GM21786 (cell line): Measurements from ENCODE around the gene YY1.
A peak's percentile ranks its signal among the peaks of the same experiment; 100 is the strongest.
"Not testable (repeated sequence)": the region's sequence is repeated elsewhere in the genome, so short reads cannot be mapped to it uniquely, and the experiment has no call there.

Experiments used
- ATAC-seq: cut with Tn5 transposase; IDR thresholded peaks from one replicate; pipeline ENCODE4 v1.9.1; 2021; ENCODE audit not compliant: unreplicated experiment

The YY1 gene

DNA sequence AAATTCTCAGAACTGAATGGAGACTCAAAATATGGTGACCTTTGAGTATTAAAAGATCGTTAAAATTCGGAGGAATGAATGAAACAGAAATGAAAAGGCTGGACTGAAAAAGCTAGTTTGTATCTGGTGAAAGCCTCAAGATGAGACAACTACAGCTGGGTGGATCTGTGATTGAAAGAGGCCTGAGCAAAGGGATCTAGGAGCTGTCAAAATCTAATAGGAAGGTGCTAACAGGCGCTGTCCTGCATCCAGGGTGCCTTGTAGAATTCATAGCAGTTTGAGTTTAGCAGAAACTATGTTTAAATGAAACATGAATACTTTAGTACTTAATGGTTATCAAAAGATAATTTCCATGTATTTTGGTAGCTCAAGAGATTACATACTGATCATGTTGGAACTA, 2.3 kb downstream of the YY1 start:
- no peak for ATAC-seq

DNA sequence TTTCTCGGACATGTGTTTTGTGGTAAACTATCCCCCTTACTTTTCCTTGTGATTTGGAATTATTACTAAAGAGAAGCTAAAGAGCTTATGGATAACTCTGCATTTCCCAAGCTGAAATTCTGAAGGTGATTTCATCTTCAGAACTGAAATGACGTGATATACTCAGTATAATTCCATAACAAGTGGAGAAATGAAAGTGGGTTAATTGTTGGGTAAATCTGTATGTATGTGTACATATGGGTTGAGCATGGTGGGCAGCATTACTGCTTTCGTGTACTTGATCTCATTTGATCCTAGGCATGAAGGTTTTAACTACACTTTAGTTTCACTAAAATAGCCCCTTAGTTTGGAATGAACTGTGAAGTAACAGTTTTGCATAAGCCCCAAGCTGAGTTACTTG, 4.1 kb downstream of the YY1 start:
- ATAC-seq = no peak

DNA sequence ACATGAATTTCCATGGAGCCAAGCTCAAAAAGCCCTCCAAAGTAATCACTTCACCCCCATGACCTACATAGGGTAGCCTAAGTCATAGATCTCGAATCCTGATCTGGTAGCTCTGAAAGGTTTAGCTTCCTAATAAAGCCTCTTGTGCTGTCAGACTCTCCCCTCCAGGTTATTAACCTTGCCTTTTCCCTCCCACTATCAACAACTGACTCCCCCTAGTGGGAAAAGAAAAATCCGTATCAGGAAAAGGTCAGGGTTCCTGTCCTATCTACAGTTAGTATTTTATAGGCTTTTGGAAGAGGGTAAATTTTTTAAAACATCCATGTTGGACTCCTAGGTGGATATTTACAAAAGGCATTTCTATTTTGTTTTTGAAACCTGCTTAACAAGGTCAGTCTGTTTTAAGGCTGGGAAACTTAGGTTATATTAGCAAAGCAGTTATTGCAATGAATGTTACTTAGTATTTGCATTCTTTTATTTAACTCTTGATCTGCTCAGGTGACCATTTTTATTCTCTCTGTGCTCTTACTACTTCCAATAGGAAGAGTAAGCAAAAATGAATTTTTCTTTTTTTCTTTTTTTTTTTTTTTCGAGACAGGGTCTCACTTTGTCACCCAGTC, 8.0 kb downstream of the YY1 start:
- ATAC-seq = no peak

DNA sequence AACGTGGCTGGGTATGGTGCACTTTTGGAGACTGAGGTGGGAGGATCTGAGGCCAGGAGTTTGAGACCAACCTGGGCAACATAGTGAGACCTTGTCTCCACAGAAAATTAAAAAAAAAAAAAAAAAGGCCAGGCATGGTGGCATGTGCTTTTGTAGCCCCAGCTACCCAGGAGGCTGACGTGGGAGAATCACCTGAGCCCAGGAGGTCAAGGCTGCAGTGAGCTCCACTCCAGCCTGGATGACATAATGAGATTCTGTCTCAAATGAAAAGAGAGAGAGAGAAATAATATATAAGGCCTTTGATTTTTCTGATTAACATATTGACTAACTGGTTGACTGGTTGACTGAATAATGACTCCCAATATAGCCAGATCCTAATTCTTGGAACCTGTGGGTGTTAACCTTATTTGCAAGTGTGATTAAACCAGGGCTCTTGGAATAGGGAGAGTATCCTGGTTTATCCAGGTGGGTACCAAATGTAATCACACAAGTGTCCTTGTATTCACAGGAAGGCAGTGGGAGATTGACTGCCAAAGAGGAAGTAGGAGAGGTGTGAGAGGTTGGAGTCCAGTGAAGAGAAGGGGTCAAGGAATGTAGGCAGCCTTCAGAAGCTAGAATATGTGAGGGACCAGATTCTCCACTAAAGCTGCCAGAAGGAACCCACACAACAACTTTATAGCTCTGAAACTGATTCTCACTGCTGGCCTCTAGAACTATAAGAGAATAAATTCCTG, 12.0 kb downstream of the YY1 start:
- ATAC-seq = no peak

DNA sequence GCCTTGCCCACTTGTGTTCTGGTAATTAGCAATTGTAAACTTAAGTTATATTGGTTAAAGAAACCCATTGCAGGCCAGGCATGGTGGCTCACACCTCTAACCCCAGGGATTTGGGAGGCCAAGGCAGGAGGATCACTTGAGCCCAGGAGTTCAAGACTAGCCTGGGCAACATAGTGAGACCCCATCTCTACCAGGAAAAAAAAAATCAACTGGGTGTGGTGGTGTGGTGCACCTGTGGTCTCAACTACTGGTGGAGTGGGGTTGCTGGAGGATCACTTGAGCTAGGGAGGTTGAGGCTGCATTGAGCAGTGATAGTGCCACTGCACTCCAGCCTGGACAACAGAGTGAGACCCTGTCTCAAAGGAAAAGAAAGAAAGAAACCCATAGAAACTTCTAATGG, 13.7 kb downstream of the YY1 start:
- ATAC-seq = no peak

DNA sequence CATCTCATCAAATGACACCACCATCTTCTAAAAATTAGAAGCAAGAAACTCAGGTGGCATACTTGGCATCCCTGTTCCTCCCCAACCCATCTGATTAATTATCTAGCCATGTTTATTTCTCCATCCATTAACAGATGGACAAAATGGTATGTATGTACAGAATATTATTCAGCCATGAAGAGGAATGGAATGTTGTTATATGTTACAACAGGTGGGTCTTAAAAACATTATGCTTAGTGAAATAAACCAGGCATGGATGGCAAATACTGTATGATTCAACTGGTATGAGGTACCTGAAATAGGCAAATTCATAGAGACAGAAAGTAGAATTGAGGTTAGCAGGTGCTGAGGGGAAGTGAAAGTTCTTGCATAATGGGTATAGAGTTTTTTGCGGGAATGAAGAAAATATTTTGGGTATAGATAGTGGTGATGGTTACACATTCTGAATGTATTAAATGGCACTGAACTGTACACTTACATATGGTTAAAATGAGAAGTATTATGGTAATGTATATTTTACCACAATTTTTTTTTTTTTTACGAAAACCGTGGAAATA, 17.5 kb downstream of the YY1 start:
- ATAC-seq = peak; percentile 78

DNA sequence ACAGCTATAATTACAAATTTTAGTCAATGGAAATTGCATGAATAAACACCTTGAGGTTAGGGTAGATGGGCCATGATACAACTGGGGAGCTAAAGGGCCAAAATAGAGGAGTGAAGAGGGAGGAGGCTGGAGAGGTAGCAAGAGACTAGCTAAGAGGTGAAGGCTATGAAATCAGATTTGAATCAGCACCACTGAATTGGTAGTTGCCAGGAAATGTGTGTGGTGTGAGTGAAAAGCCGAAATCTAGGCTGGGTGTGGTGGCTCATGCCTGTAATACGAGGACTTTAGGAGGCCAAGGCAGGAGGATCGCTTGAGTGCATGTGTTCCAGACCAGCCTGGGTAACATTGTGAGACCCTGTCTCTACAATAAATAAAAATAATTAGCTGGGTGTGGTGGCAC, 22.7 kb downstream of the YY1 start:
- ATAC-seq = peak; percentile 49

DNA sequence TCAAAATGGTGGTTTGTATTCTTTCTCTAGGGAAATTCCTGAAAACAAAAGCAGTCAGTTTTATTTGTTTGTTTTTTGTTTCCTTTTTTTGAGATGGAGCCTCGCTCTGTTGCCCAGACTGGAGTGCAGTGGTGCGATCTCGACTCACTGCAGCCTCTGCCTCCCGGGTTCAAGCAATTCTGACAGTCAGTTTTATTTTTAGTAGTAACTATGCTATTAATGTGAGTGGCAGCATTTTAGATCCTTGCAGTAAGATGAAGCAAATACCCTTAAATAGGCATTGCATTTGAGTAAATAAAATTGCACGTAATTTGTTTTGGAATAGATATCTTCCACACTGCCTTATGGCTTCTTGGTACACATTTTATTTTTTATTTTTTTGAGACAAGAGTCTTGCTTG, 23.6 kb downstream of the YY1 start:
- ATAC-seq = no peak

DNA sequence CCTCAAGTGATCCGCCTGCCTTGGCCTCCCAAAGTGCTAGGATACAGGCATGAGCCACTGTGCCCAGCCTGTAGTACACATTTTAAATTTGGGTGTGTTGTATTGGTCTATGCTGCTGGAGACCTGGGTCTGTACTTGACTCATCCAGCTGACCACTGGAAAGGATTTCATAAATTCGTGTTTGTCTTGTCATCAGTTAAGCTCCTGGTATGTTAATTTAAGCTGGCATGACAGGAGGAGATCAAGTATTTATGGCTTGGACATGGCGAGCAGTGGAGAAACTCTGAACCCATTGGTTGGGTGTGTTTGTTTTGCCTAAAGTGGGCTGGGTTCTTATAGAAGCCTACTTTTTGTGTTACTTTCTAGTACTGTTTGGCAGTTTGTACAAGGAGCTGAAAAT, 24.2 kb downstream of the YY1 start:
- no peak for ATAC-seq

DNA sequence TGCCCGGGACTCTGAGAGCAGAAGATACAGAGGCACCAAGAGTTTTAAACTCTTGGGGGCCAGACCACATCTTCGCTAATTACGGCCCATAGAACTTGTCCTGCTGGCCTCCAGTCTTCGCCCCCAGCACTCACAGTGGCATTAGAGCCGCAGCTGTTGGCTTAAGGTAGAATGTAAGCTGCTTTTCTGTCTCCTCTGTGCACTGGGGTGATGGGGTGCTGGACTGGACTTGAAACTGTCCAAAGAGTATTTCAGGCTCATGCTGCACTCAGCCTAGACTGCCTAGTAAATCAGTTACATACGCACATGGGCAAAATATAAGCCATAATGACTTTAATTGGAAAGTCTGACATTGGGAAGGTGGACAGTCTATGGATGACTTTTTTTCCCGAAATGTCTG, 29.0 kb downstream of the YY1 start:
- ATAC-seq = no peak

DNA sequence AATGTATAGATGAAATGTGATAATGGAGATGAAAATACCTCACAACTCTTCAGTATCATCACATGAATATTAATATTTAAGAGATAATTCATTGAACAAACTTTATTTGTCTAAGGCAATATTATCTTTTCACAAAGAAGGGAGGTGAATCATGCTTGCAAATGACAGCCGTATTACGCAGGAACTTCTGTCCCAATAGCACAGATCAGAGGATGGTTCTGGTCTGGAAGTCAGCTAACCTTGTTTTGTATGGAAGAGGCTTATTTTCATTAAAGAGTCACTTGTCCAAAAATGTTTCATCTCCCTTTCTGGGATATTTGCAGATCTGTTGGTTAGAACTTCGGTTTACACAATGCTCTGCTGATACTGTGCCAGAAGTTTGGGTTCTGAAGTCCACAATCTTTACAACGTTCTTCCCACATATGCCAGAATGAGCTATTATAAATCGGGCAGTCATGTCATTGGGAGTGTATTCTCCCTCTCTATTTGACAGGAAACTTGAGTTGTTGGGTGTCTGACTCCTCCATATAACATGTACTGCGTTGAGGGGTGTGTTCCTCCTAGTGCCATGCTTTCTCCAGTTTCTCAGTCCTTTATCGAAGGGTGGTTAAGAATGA, 29.8 kb downstream of the YY1 start:
- ATAC-seq = no peak

DNA sequence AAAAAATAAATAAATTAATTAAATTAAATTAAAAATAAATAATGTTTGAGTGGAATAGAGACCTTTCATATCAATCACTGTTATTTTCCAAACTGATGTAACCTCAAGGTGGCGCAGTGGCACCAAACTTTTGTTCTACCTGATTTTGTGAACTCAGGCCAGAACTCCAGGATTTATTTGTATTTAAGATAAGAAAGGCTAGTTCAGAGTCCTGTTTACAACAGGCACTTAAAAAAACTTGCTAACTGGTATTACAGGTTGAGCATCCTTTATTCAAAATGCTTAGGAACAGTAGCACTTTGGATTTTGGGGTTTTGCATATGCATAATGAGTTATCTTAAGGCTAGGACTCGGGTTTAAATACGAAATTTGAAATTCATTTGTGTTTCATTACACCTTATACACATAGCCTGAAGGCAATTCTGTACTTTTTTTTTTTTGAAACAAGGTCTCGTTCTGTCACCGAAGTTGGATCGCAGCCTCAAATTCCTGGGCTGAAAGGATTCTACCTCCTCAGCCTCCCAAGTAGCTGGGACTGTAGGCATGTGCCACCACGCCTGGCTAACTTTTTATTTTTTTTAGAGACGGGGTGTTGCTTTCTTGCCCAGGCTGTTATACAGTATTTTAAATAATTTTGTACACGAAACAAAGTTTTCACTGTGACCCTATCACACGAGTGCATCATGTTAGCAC, 32.4 kb downstream of the YY1 start:
- no peak for ATAC-seq

DNA sequence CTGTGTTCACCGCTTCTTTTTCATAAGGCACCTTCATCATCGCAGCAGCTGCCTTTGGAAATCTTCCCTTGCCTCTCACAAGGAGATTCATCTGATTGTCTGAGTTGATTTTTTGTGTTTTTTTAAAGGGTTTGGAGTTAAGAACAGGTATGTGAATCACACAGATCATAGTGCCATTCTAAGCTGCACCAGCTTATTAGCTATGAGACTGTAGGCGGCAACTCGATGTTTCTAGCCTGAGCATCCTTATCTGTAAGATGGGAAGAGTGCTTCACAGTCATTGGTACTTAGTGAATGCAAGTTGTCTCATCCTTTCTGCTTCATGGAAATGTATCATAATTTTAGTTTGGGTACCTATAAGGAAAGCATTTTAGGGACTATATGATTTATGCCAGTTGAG, 35.3 kb downstream of the YY1 start:
- ATAC-seq = no peak

DNA sequence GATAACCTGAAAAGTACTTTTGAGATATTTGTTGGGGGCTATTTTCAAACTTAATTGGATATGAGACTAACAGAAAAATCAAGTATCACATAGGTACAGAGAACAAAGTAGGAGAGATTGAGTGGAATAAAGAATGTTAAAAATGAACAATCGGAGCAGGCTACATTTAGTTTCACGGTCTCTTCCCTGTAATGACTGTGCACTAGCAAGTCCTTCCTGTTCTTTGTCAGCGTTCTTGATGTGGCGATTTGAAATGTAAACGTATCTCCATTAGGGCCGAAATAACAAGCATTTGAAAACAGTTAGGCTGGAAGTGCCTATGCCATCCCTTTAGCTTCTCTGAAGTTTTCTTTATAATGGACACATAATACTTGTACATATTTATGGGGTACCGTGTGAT, 36.3 kb downstream of the YY1 start:
- no peak for ATAC-seq

DNA sequence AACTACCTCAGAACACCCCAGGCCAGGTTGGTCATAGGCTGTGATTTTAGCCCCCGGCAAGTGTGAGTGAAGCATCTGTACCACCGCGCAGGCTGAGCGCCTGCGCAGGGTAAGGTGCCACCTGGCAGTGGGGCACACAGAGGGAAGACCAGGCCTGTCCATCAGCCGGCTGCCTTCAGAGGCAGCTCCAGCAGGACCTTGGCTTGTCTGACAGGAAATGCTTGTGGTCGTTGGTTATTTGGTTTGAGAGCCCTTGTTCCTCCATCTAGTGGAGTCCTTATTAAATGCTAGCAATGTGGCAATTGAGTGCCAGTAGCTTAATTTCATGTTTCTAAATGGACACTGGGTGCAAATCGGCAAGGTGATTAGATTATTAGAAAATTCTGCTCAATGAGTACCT, 39.8 kb downstream of the YY1 start:
- ATAC-seq = peak; percentile 74

DNA sequence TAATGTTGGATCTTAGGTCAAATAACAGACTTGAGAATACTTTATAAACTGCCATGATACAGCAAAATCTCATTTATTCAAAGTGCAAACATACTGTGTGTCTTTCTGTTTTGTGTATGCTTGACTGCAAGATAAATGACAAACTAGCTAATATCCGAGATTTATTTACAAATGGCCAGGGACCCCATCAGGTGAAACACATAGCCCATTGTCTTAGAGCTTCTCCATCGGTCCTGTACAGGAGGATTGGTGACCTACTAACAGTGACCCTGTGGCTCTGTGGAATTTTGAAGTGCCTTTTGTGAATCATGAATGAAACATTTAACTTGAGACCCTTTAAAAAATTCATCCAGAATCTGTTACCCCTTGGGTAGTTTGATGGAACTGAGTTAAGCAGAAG, 40.2 kb downstream of the YY1 start:
- no peak for ATAC-seq

DNA sequence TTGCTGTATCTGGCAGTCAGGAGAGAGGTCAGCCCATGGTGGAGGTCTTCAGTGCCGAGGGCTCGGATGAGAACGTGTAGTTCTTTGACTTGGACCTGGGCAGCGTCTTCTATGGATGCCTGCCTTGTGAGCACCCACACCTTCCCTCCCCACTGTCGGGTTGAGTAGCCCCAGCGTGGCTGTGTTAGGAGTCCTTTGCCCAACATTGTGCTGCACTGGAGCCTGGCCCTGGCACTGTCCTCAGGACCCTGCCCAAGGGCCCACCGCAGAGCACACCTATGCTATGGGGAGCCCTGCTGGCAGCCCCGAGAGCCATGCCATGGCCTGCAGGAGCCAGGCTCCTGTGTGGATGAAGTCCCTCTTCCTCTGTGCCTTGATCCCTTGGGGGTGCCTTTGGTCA, 40.6 kb downstream of the YY1 start:
- no peak for ATAC-seq

DNA sequence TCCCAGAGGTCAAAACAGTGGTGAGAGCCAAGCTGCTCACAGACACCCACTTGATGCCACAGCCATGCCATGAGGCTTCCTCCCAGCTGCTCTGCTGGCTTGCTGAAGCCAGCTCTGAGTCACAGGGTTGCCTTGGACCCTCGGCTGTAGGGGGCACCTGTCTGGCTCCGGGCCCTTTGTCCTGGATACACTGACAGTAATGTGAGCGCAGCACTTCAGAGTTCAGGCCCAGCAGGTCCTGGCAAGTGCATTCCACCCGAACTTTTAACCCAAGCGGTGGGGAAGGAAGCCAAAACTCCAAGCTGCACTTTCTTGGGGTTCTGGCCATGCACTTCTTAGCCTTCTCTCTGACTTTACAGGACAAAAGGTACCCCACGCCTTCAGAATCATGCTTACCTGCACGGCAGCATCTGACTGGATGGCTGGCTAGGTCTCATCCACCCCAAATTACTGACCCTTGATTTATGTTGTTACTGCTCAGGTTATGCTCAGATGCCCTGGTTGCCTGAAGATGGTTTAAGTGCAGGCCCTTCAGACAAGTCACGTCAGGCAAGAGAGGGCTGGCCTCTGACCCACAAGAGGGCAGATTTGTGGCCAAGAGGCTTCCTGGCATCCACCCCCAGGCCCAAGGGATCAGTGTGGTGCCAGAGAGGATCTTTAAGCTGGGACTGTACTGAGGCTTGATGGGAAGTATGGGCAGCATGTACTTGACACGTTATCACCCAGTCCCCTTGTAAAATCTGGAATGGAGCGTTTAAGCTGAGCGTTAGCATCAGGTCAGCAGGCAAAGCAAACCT, 42.5 kb downstream of the YY1 start:
- ATAC-seq = no peak

DNA sequence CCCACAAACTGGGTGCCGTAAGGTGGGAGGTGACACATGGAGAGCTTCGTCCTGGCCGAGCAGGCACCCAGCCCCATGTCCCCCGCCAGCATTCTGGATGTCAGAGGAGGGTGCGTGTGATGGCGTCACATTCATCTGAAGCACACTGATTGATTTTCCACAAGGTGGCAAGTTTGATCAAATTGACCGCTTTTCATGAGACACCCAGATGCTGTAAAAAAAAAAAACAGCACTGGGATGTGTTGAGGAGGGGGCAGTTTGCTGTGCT, 43.1 kb downstream of the YY1 start:
- ATAC-seq = no peak

DNA sequence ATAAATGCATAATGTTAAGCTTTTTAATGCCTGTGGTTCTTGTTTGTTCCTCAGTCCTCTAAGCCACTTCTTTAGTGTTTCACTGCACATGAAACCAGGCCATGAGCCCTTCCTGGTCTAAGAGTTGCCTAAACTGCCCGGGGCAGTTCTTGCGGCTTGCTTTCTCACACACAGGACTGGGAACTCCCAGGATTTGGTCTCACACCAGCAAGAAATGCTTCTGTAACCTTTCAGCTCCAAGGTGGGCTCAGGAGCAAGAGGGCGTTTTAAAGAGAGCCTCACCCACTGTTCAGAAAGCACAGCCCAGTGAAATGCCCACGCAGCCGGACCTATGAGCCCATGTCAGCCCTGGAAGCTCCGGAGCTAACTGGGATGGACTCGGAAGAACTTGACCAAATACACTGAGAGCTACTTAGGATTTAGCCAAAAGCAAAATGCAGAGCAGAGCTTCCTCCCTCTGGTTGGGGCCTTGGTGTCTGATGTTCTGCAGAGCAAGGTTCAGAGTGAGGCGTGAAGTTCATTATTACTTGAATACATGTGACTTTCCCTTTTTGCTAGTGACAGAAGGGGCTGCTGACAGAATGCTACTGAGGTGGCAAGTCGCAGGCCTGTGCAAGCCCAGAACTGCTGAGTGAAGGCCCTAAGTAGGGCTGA, 43.9 kb downstream of the YY1 start:
- ATAC-seq = no peak

DNA sequence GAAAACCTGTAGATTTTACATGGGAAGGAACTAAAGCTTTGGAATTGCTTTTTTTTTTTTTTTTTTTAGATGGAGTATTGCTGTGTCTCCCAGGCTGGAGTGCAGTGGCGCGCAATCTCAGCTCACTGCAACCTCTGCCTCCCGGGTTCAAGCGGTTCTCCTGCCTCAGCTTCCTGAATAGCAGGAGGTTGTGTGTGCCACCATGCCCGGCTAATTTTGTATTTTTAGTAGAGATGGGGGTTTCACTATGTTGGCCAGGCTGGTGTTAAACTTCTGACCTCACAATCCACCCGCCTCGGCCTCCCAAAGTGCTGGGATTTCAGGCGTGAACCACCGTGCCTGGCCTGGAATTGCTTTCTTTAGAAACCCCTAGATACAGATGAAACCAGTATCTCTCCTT, 44.5 kb downstream of the YY1 start:
- not testable (repeated sequence) for ATAC-seq
